Measurements from ENCODE around the gene BTC.

GRCh38 chr4:74772783-74773182 lies 21.5 kb downstream of the BTC start:
- no peak for TF ChIP-seq RFX5 (IDR thresholded peaks at IDR 0.05; ENCODE audit: low read depth, low read length)
- TF ChIP-seq GMEB1 (CRISPR knock-in tag; IDR thresholded peaks at IDR 0.05), result no peak
- TF ChIP-seq ZNF318 (IDR thresholded peaks at IDR 0.05; ENCODE audit: borderline replicate concordance in 1 of 2, low read depth in 1 of 2), result no peak
- TF ChIP-seq ELK1 (CRISPR knock-in tag; IDR thresholded peaks at IDR 0.05), result no peak
- TF ChIP-seq GTF2E2 (tag; IDR thresholded peaks at IDR 0.05), result no peak
- TF ChIP-seq TSC22D4 (tag; IDR thresholded peaks at IDR 0.05), result no peak
- no peak for TF ChIP-seq CTCF (IDR thresholded peaks at IDR 0.05 in 2 of 3, conservative IDR thresholded peaks at IDR 0.05 in 1 of 3; ENCODE audit: insufficient read depth in 2 of 3, low read depth in 1 of 3, low read length in 3 of 3)
- TF ChIP-seq ZSCAN29 (IDR thresholded peaks at IDR 0.05), result no peak
- no peak for TF ChIP-seq PRMT5 (CRISPR knock-in tag; IDR thresholded peaks at IDR 0.05)
- TF ChIP-seq SRSF9 (IDR thresholded peaks at IDR 0.05; ENCODE audit: borderline replicate concordance, low read depth, low read length), result no peak
- TF ChIP-seq E2F8 (IDR thresholded peaks at IDR 0.05; ENCODE audit: low read depth, partially characterized antibody), result no peak
